SU-DHL-6 (cell line): ENCODE results near the gene LEP.

Source experiments
- H2AFZ ChIP-seq: fragments of 200-600 bp; sonication (generic); 2 replicates; pipeline ENCODE4 v1.6.1; 2014; ENCODE audit warnings: low read depth, mild to moderate bottlenecking, moderate library complexity, mixed read lengths, antibody characterized with exemption, low read length; ENCODE audit not compliant: severe bottlenecking
- H3F3A ChIP-seq: fragments of 200-600 bp; shearing (Covaris generic); 2 replicates; pipeline ENCODE4 v1.6.0; 2016; ENCODE audit warnings: antibody characterized with exemption, mild to moderate bottlenecking; ENCODE audit not compliant: insufficient read depth
- H3K27ac ChIP-seq: fragments of 200-600 bp; sonication (generic); 2 replicates; pipeline ENCODE4 v1.5.1; 2016; ENCODE audit warnings: low read depth, mild to moderate bottlenecking, low read length, moderate library complexity, mixed read lengths
- H3K27me3 ChIP-seq: fragments of 200-600 bp; sonication (generic), shearing (Covaris generic); 2 replicates; pipeline ENCODE4 v1.6.0; 2014; ENCODE audit warnings: mild to moderate bottlenecking, low read length
- H3K36me3 ChIP-seq: fragments of 200-600 bp; sonication (generic); 2 replicates; pipeline ENCODE4 v1.6.1; 2014; ENCODE audit warnings: mild to moderate bottlenecking, low read length, mixed read lengths
- H3K4me2 ChIP-seq: fragments of 300-600, 200-600 bp; shearing (Covaris generic), sonication (generic); 2 replicates; pipeline ENCODE4 v1.6.0; 2014; ENCODE audit warnings: low read length, low read depth, mild to moderate bottlenecking; ENCODE audit not compliant: poor library complexity, severe bottlenecking
- H3K4me3 ChIP-seq: fragments of 200-600 bp; sonication (generic); 2 replicates; pipeline ENCODE4 v1.5.1; 2014; ENCODE audit warnings: antibody characterized with exemption, low read length, mild to moderate bottlenecking, mixed read lengths; ENCODE audit not compliant: insufficient read depth, poor library complexity, severe bottlenecking
- H3K79me2 ChIP-seq: fragments of 200-600 bp; sonication (generic); 2 replicates; pipeline ENCODE4 v1.6.1; 2014; ENCODE audit warnings: mild to moderate bottlenecking, low read length, moderate library complexity; ENCODE audit not compliant: insufficient read depth
- H3K9ac ChIP-seq: fragments of 200-600 bp; sonication (generic); 2 replicates; pipeline ENCODE4 v1.7.0; 2014; ENCODE audit warnings: mild to moderate bottlenecking, low read length
- H3K9me2 ChIP-seq: fragments of 200-600 bp; sonication (generic); replicated peaks from 2 replicates; pipeline ENCODE4 v1.6.1; 2014; ENCODE audit warnings: low read length; ENCODE audit not compliant: insufficient read depth
- H3K9me3 ChIP-seq: fragments of 200-600 bp; sonication (generic); 2 replicates; pipeline ENCODE4 v1.6.1; 2014; ENCODE audit warnings: low read length, mixed read lengths; ENCODE audit not compliant: insufficient read depth
- H4K20me1 ChIP-seq: fragments of 200-600 bp; sonication (generic); 2 replicates; pipeline ENCODE4 v1.6.1; 2014; ENCODE audit warnings: low read depth, mild to moderate bottlenecking, antibody characterized with exemption, low read length, moderate library complexity, mixed read lengths
- CTCF ChIP-seq: fragments of 200-600 bp; sonication (generic); IDR thresholded peaks from one replicate; pipeline ENCODE4 v1.5.1; 2017; ENCODE audit warnings: antibody characterized with exemption, mild to moderate bottlenecking, low read length, moderate library complexity; ENCODE audit not compliant: insufficient read depth, poor library complexity, severe bottlenecking
- EZH2phosphoT487 ChIP-seq: fragments of 200-600 bp; sonication (generic), shearing (Covaris generic); conservative IDR thresholded peaks from 2 replicates; pipeline ENCODE4 v1.6.1; 2018; ENCODE audit warnings: mild to moderate bottlenecking, antibody characterized with exemption, low read length, moderate library complexity, mixed read lengths

LEP gene

GRCh38 chr7:128217967-128218652 is 23.0 kb upstream of the LEP start:
- Histone ChIP-seq H3K79me2 (no peaks in the 10 kb centered on the region), H2AFZ (no peak overlapping the region), H3K9me2 (no peaks in the 10 kb centered on the region), H3K27ac (no peak overlapping the region), H3K36me3 (no peaks in the 10 kb centered on the region), H3K9me3 (no peaks in the 10 kb centered on the region), H3K4me3 (no peak overlapping the region), H3K4me2 (no peak overlapping the region), H3K9ac (no peak overlapping the region), H3F3A (no peaks in the 10 kb centered on the region), H4K20me1 (no peaks in the 10 kb centered on the region), H3K27me3 (no peaks in the 10 kb centered on the region)
- TF ChIP-seq EZH2phosphoT487 (no peak), CTCF (no peak)

- Histone ChIP-seq H3F3A (no peaks in the 10 kb centered on the region), H3K4me2 (no peak overlapping the region)
These were observed 21.4 kb upstream of the LEP start for GRCh38 chr7:128219636-128220035.

GRCh38 chr7:128221929-128222403 is 19.1 kb upstream of the LEP start:
- Histone ChIP-seq H3K79me2 (no peaks in the 10 kb centered on the region), H3K9me2 (no peaks in the 10 kb centered on the region), H3K4me3 (no peak overlapping the region), H4K20me1 (no peaks in the 10 kb centered on the region), H3K9me3 (no peaks in the 10 kb centered on the region), H3F3A (no peaks in the 10 kb centered on the region), H3K27me3 (no peaks in the 10 kb centered on the region), H3K4me2 (no peak overlapping the region), H2AFZ (no peak overlapping the region), H3K9ac (no peak overlapping the region), H3K36me3 (no peaks in the 10 kb centered on the region), H3K27ac (no peak overlapping the region)
- no peak for TF ChIP-seq CTCF
- no peak for TF ChIP-seq EZH2phosphoT487

More at GRCh38 chr7:128219636-128220035, 21.4 kb upstream of the LEP start:
- Histone ChIP-seq H2AFZ (no peak overlapping the region), H3K9me3 (no peaks in the 10 kb centered on the region), H3K4me3 (no peak overlapping the region), H3K27ac (no peak overlapping the region), H3K9me2 (no peaks in the 10 kb centered on the region), H3K9ac (no peak overlapping the region), H3K79me2 (no peaks in the 10 kb centered on the region), H3K27me3 (no peaks in the 10 kb centered on the region), H4K20me1 (no peaks in the 10 kb centered on the region), H3K36me3 (no peaks in the 10 kb centered on the region)
- TF ChIP-seq EZH2phosphoT487 (no peak), CTCF (no peak)
